Measurements from ENCODE around the gene ADGRE1.

DNA sequence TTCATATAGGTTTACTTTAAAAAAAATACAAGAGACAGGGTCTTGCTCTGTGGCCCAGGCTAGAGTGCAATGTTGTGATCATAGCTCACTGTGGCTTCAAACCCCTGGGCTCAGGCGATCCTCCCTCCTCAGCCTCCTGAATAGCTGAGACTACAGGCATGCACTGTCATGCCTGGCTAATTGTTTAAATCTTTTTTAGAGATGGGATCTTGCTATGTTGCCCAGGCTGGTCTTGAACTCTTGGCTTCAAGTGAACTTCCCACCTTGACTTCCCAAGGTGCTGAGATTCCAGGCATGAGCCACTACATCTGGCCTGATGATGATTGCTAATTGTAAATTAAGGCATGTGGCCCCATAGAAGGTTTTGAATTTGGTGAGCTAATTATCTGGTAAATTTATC is 35.4 kb upstream of the ADGRE1 start:
- no peak for TF ChIP-seq BHLHE40 (IDR thresholded peaks at IDR 0.05; ENCODE audit: borderline replicate concordance)
- TF ChIP-seq SP1 (IDR thresholded peaks at IDR 0.05) = no peak
- no peak for TF ChIP-seq LEF1 (IDR thresholded peaks at IDR 0.05; ENCODE audit: borderline replicate concordance)
- TF ChIP-seq FOXM1 (IDR thresholded peaks at IDR 0.05; ENCODE audit: borderline replicate concordance) = no peak
- no peak for TF ChIP-seq SUZ12 (IDR thresholded peaks at IDR 0.05)

All from HEK293T (cell line).